Keratinocyte (primary cell): ENCODE results near the gene STRBP. TPM values are rescaled to one million over a fixed set of nuclear protein-coding genes. Genes with fewer than 3 reads are reported as not detected.

Experiments used
- DNase-seq: peaks from one replicate; pipeline ENCODE4 v3.0.0-alpha.2; 2011; ENCODE audit warnings: low read depth, missing footprints, low spot score
- FAIRE-seq: peaks from 2 replicates; lab custom pipeline; 2011; peaks lifted over from hg19 to GRCh38; lab: Jason Lieb, UNC
- H2AFZ ChIP-seq: 2 replicates; pipeline ENCODE4 v1.6.0; 2012; ENCODE audit warnings: low read length, control low read depth, inconsistent platforms; ENCODE audit not compliant: control insufficient read depth
- H3K27ac ChIP-seq: 2 replicates; pipeline ENCODE4 v1.5.1; 2011; ENCODE audit warnings: low read length; ENCODE audit not compliant: control insufficient read depth, insufficient read depth
- H3K27me3 ChIP-seq: 3 replicates; pipeline ENCODE4 v1.6.0; 2011; ENCODE audit warnings: low read length; ENCODE audit not compliant: control insufficient read depth, insufficient read depth; ENCODE audit errors: extremely low read depth
- H3K36me3 ChIP-seq, 2 experiments: 2 replicates in 1 of 2; 3 replicates in 1 of 2; pipeline ENCODE4 v1.5.1; 2011; ENCODE audit warnings: low read length in 2 of 2, mild to moderate bottlenecking in 1 of 2; ENCODE audit not compliant: control insufficient read depth in 2 of 2, insufficient read depth in 2 of 2; ENCODE audit errors: extremely low read depth in 1 of 2
- H3K4me1 ChIP-seq: 3 replicates; pipeline ENCODE4 v1.5.1; 2011; ENCODE audit warnings: low read length; ENCODE audit not compliant: control insufficient read depth, insufficient read depth; ENCODE audit errors: extremely low read depth
- H3K4me2 ChIP-seq: 3 replicates; pipeline ENCODE4 v1.6.0; 2011; ENCODE audit warnings: low read depth, low read length; ENCODE audit not compliant: control insufficient read depth, insufficient read depth; ENCODE audit errors: extremely low read depth
- H3K4me3 ChIP-seq, 3 experiments: fragments of 200-600 bp in 1 of 3; sonication (generic) in 1 of 3; 2 replicates in 2 of 3; 3 replicates in 1 of 3; pipeline ENCODE4 v1.5.1; 2011 to 2016; ENCODE audit warnings: low read length in 3 of 3, mild to moderate bottlenecking in 3 of 3, control low read depth in 2 of 3, inconsistent platforms in 1 of 3, low read depth in 1 of 3, mixed read lengths in 1 of 3, mixed run types in 1 of 3, moderate library complexity in 1 of 3; ENCODE audit not compliant: control insufficient read depth in 2 of 3, insufficient read depth in 2 of 3; ENCODE audit errors: extremely low read depth in 1 of 3
- H3K79me2 ChIP-seq: 2 replicates; pipeline ENCODE4 v1.6.0; 2012; ENCODE audit warnings: low read length; ENCODE audit not compliant: control insufficient read depth, insufficient read depth
- H3K9ac ChIP-seq: 3 replicates; pipeline ENCODE4 v1.6.0; 2011; ENCODE audit warnings: low read length; ENCODE audit not compliant: control insufficient read depth, insufficient read depth; ENCODE audit errors: extremely low read depth
- H3K9me1 ChIP-seq: 3 replicates; pipeline ENCODE4 v1.6.0; 2011; ENCODE audit warnings: low read length; ENCODE audit not compliant: control insufficient read depth, insufficient read depth; ENCODE audit errors: extremely low read depth
- H3K9me3 ChIP-seq: 2 replicates; pipeline ENCODE4 v1.5.1; 2012; ENCODE audit warnings: low read depth, low read length; ENCODE audit not compliant: control insufficient read depth
- H4K20me1 ChIP-seq: 3 replicates; pipeline ENCODE4 v1.6.0; 2011; ENCODE audit warnings: low read length; ENCODE audit not compliant: control insufficient read depth, insufficient read depth; ENCODE audit errors: extremely low read depth
- EZH2 ChIP-seq: IDR thresholded peaks from one replicate; pipeline ENCODE4 v1.6.1; 2012; ENCODE audit warnings: inconsistent platforms, mild to moderate bottlenecking, low read length, moderate library complexity
- dilution Hi-C: fragments of 300-500 bp; cut with MboI; formaldehyde crosslinking; loops from one replicate; pipeline ENCODE4 v1.7.0; 2020; ENCODE audit warnings: low sequenced_read_pairs; ENCODE audit not compliant: extremely low pct_ligation_motif_present
- polyA plus RNA-seq, 5 experiments: library from polyadenylated mRNA; depleted of rRNA in 3 of 5; stranded (reverse) in 3 of 5; stranded (forward) in 1 of 5; unstranded in 1 of 5; fragments of >200 nt; gene quantifications; 1 replicate in 1 of 5; 2 replicates in 3 of 5; 3 replicates in 1 of 5; pipeline versions ENCODE4 v1.2.1 to v1.2.3, GENCODE V29; 2011 to 2012; ENCODE audit warnings: missing spikeins in 2 of 5, low read depth in 1 of 5, low replicate concordance in 1 of 5
- TF ChIP-seq, protein P1 (sequence below), 3 experiments: IDR thresholded peaks in 1 of 3; conservative IDR thresholded peaks in 1 of 3; optimal IDR thresholded peaks in 1 of 3; 2 replicates in 2 of 3; 3 replicates in 1 of 3; pipeline versions ENCODE3 to v1.5.1; 2011; ENCODE audit warnings: low read length in 3 of 3, mild to moderate bottlenecking in 3 of 3, moderate library complexity in 2 of 3, control low read depth in 1 of 3, inconsistent platforms in 1 of 3; ENCODE audit not compliant: insufficient read depth in 2 of 3; ENCODE audit errors: extremely low read depth in 1 of 3

The STRBP gene
- polyA plus RNA-seq, 1 donor (not counting 4 experiments of a cell fraction or from before 2014, with no cell fraction given), result 11.3 TPM

DNA sequence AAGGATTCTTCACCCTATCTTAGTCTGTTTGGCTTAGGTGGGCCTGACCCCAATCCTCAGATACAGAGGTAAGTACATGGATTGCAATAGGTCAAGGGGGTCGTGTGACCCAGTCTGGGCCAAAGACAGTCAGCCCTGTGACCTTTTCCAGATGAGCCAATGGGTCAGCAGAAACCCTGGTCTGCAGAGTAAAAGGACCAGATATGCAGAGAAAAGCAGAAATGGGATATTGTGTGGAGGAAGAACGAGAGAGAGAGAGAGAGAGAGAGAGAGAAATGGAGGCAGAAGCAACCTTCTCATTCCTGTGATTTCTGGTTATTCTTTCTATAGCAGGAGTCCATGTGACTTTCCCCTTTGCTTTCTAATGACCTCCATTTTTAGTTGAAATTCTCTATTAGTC lies 47.2 kb upstream of the STRBP start:
- H3K4me3 ChIP-seq, result no peak overlapping the region
- H3K36me3 ChIP-seq, result no peaks in the 10 kb centered on the region
- H2AFZ ChIP-seq, result no peak overlapping the region
- H3K9me3 ChIP-seq, result no peaks in the 10 kb centered on the region
- H4K20me1 ChIP-seq, result no peaks in the 10 kb centered on the region
- H3K9ac ChIP-seq, result no peak overlapping the region
- FAIRE-seq, result no peak
- dilution Hi-C loops, result no loop called here
- H3K27me3 ChIP-seq, result peaks cover 14% of the 10 kb centered on the region
- no peak overlapping the region for H3K4me2 ChIP-seq
- H3K27ac ChIP-seq, result no peak overlapping the region
- no peaks in the 10 kb centered on the region for H3K79me2 ChIP-seq
- H3K4me1 ChIP-seq, result no peaks in the 10 kb centered on the region
- no peak for TF ChIP-seq EZH2
- no peaks in the 10 kb centered on the region for H3K9me1 ChIP-seq
- DNase-seq, result no peak

- FAIRE-seq, result no peak
- H3K4me3 ChIP-seq, result no peak overlapping the region
- H3K9me1 ChIP-seq, result no peaks in the 10 kb centered on the region
- H3K27ac ChIP-seq, result no peak overlapping the region
- no peaks in the 10 kb centered on the region for H3K79me2 ChIP-seq
- H3K9ac ChIP-seq, result no peak overlapping the region
- no peaks in the 10 kb centered on the region for H4K20me1 ChIP-seq
- H3K27me3 ChIP-seq, result peaks cover 11% of the 10 kb centered on the region
- no peak for TF ChIP-seq EZH2
- dilution Hi-C loops, result no loop called here
- H3K4me2 ChIP-seq, result no peak overlapping the region
- no peaks in the 10 kb centered on the region for H3K9me3 ChIP-seq
- H3K4me1 ChIP-seq, result no peaks in the 10 kb centered on the region
- no peaks in the 10 kb centered on the region for H3K36me3 ChIP-seq
- no peak for DNase-seq
- H2AFZ ChIP-seq, result no peak overlapping the region
Observed at GRCh38 chr9:123314617-123315016, 46.2 kb upstream of the STRBP start.

GRCh38 chr9:123312306-123312877 lies 44.0 kb upstream of the STRBP start:
- FAIRE-seq, result no peak

More at GRCh38 chr9:123312306-123312877, 44.0 kb upstream of the STRBP start:
- Histone ChIP-seq H3K36me3 (no peaks in the 10 kb centered on the region), H2AFZ (no peak overlapping the region), H3K9me3 (no peaks in the 10 kb centered on the region), H3K4me2 (no peak overlapping the region), H3K9me1 (no peaks in the 10 kb centered on the region), H3K9ac (no peak overlapping the region), H3K79me2 (no peaks in the 10 kb centered on the region), H3K4me3 (no peak overlapping the region), H3K27me3 (no peaks in the 10 kb centered on the region), H4K20me1 (no peaks in the 10 kb centered on the region), H3K4me1 (no peaks in the 10 kb centered on the region), H3K27ac (no peak overlapping the region)
- no peak for DNase-seq
- TF ChIP-seq, protein P1, sequence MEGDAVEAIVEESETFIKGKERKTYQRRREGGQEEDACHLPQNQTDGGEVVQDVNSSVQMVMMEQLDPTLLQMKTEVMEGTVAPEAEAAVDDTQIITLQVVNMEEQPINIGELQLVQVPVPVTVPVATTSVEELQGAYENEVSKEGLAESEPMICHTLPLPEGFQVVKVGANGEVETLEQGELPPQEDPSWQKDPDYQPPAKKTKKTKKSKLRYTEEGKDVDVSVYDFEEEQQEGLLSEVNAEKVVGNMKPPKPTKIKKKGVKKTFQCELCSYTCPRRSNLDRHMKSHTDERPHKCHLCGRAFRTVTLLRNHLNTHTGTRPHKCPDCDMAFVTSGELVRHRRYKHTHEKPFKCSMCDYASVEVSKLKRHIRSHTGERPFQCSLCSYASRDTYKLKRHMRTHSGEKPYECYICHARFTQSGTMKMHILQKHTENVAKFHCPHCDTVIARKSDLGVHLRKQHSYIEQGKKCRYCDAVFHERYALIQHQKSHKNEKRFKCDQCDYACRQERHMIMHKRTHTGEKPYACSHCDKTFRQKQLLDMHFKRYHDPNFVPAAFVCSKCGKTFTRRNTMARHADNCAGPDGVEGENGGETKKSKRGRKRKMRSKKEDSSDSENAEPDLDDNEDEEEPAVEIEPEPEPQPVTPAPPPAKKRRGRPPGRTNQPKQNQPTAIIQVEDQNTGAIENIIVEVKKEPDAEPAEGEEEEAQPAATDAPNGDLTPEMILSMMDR (optimal IDR thresholded peaks at IDR 0.05 in 1 of 3, IDR thresholded peaks at IDR 0.05 in 1 of 3, conservative IDR thresholded peaks at IDR 0.05 in 1 of 3; ENCODE audit: extremely low read depth in 1 of 3, insufficient read depth in 2 of 3, low read length in 3 of 3), result no peak
- TF ChIP-seq EZH2, result no peak
- dilution Hi-C loops, result no loop called here
